Large intestine (tissue), 1 donor: Measurements from ENCODE around the gene NCAPH2. TPM values are rescaled to one million over a fixed set of nuclear protein-coding genes. Genes with fewer than 3 reads are reported as not detected.

Experiments used
- polyA plus RNA-seq: library from polyadenylated mRNA; unstranded; fragments of 120-200 nt; gene quantifications from one replicate; pipeline ENCODE4 v1.2.1, GENCODE V29; 2013

Gene NCAPH2
- polyA plus RNA-seq, 1 donor: 31.2 TPM

Other genes starting within 250 kb of the NCAPH2 start
- 7.6 TPM for gene MAPK12, start 246.5 kb upstream of the NCAPH2 start, polyA plus RNA-seq
- gene MAPK11, start 237.8 kb upstream of the NCAPH2 start, polyA plus RNA-seq: 5.1 TPM
- gene PLXNB2, start 200.6 kb upstream of the NCAPH2 start, polyA plus RNA-seq: 65.0 TPM
- 7.1 TPM for gene DENND6B, start 181.2 kb upstream of the NCAPH2 start, polyA plus RNA-seq
- 46.9 TPM for gene PPP6R2, start 164.9 kb upstream of the NCAPH2 start, polyA plus RNA-seq
- 37.5 TPM for gene SBF1, start 33.2 kb upstream of the NCAPH2 start, polyA plus RNA-seq
- 11.2 TPM for gene ADM2, start 26.7 kb upstream of the NCAPH2 start, polyA plus RNA-seq
- gene MIOX, start 21.4 kb upstream of the NCAPH2 start, polyA plus RNA-seq: 0.60 TPM
- 48.8 TPM for gene LMF2, start 522 bp upstream of the NCAPH2 start, polyA plus RNA-seq
- gene SCO2, start 17.4 kb downstream of the NCAPH2 start, polyA plus RNA-seq: 1.8 TPM
- 10.5 TPM for gene TYMP, start 21.8 kb downstream of the NCAPH2 start, polyA plus RNA-seq
- gene KLHDC7B, start 37.7 kb downstream of the NCAPH2 start, polyA plus RNA-seq: 0.18 TPM
- not detected for gene SYCE3, start 54.7 kb downstream of the NCAPH2 start, polyA plus RNA-seq
- gene CPT1B, start 70.2 kb downstream of the NCAPH2 start, polyA plus RNA-seq: 19.8 TPM
- 106 TPM for gene CHKB, start 74.6 kb downstream of the NCAPH2 start, polyA plus RNA-seq
- gene MAPK8IP2, start 92.6 kb downstream of the NCAPH2 start, polyA plus RNA-seq: 5.4 TPM
- gene ARSA, start 119.9 kb downstream of the NCAPH2 start, polyA plus RNA-seq: 45.7 TPM
- 16.7 TPM for gene SHANK3, start 164.6 kb downstream of the NCAPH2 start, polyA plus RNA-seq
- gene ACR, start 230.0 kb downstream of the NCAPH2 start, polyA plus RNA-seq: 0.48 TPM